ENCODE results near the gene DNAJC22.
"Not testable (repeated sequence)": the region's sequence is repeated elsewhere in the genome, so short reads cannot be mapped to it uniquely, and the experiment has no call there.

Gene DNAJC22

GRCh38 chr12:49346659-49347310 lies at the start of gene DNAJC22:
DNAJC22 (plus strand) TSS chr12:49346888; CDS start chr12:49348873, 1,985 bp downstream.
- Mint-ChIP-seq H3K4me1 (ENCODE audit: low read depth) (peaks cover 17% of the 10 kb centered on the region), H3K27me3 (ENCODE audit: low read depth) (peaks cover 76% of the 10 kb centered on the region)

GRCh38 chr12:49297695-49298060 lies 49.0 kb upstream of the DNAJC22 start:
- H3K27me3 Mint-ChIP-seq (ENCODE audit: low read depth) = peaks cover 57% of the 10 kb centered on the region
- no peak overlapping the region for H3K27ac Mint-ChIP-seq
- H3K4me3 Mint-ChIP-seq = peak overlapping the region; percentile 53
- no peaks in the 10 kb centered on the region for H3K36me3 Mint-ChIP-seq (ENCODE audit: low read depth)
- H3K4me1 Mint-ChIP-seq (ENCODE audit: low read depth) = peaks cover 20% of the 10 kb centered on the region
- H3K9me3 Mint-ChIP-seq = no peaks in the 10 kb centered on the region

More at GRCh38 chr12:49346659-49347310, at the start of gene DNAJC22:
- H3K4me3 Mint-ChIP-seq = peak within 1 kb of the TSS; percentile 81
- H3K36me3 Mint-ChIP-seq (ENCODE audit: low read depth) = peaks cover 2% of the 10 kb centered on the region
- no peaks in the 10 kb centered on the region for H3K9me3 Mint-ChIP-seq
- peak within 1 kb of the TSS; percentile 49 for H3K27ac Mint-ChIP-seq

GRCh38 chr12:49298160-49298559 lies 48.5 kb upstream of the DNAJC22 start:
- peaks cover 61% of the 10 kb centered on the region for H3K27me3 Mint-ChIP-seq (ENCODE audit: low read depth)
- H3K9me3 Mint-ChIP-seq = no peaks in the 10 kb centered on the region
- peaks cover 20% of the 10 kb centered on the region for H3K4me1 Mint-ChIP-seq (ENCODE audit: low read depth)
- peak overlapping the region; percentile 51 for H3K4me3 Mint-ChIP-seq
- H3K27ac Mint-ChIP-seq = no peak overlapping the region
- H3K36me3 Mint-ChIP-seq (ENCODE audit: low read depth) = no peaks in the 10 kb centered on the region

- peaks cover 18% of the 10 kb centered on the region for H3K4me1 Mint-ChIP-seq (ENCODE audit: low read depth)
- H3K4me3 Mint-ChIP-seq = no peak overlapping the region
- H3K27ac Mint-ChIP-seq = no peak overlapping the region
- H3K36me3 Mint-ChIP-seq (ENCODE audit: low read depth) = no peaks in the 10 kb centered on the region
- H3K9me3 Mint-ChIP-seq = no peaks in the 10 kb centered on the region
- H3K27me3 Mint-ChIP-seq (ENCODE audit: low read depth) = peaks cover 43% of the 10 kb centered on the region
Measured at GRCh38 chr12:49301760-49302159, 44.9 kb upstream of the DNAJC22 start.

GRCh38 chr12:49304161-49304560 lies 42.5 kb upstream of the DNAJC22 start:
- peaks cover 37% of the 10 kb centered on the region for H3K27me3 Mint-ChIP-seq (ENCODE audit: low read depth)
- no peak overlapping the region for H3K4me3 Mint-ChIP-seq
- H3K27ac Mint-ChIP-seq = no peak overlapping the region
- no peaks in the 10 kb centered on the region for H3K9me3 Mint-ChIP-seq
- H3K4me1 Mint-ChIP-seq (ENCODE audit: low read depth) = peaks cover 4% of the 10 kb centered on the region
- no peaks in the 10 kb centered on the region for H3K36me3 Mint-ChIP-seq (ENCODE audit: low read depth)

- Mint-ChIP-seq H3K27ac (no peak overlapping the region), H3K27me3 (ENCODE audit: low read depth) (peaks cover 44% of the 10 kb centered on the region), H3K4me3 (no peak overlapping the region), H3K36me3 (ENCODE audit: low read depth) (no peaks in the 10 kb centered on the region), H3K4me1 (ENCODE audit: low read depth) (peaks cover 4% of the 10 kb centered on the region), H3K9me3 (no peaks in the 10 kb centered on the region)
Measured at GRCh38 chr12:49305762-49306510, 40.8 kb upstream of the DNAJC22 start.

GRCh38 chr12:49309386-49309785 lies 37.3 kb upstream of the DNAJC22 start:
- no peak overlapping the region for H3K4me3 Mint-ChIP-seq
- peaks cover 35% of the 10 kb centered on the region for H3K27me3 Mint-ChIP-seq (ENCODE audit: low read depth)
- H3K36me3 Mint-ChIP-seq (ENCODE audit: low read depth) = no peaks in the 10 kb centered on the region
- H3K9me3 Mint-ChIP-seq = no peaks in the 10 kb centered on the region
- no peak overlapping the region for H3K27ac Mint-ChIP-seq
- H3K4me1 Mint-ChIP-seq (ENCODE audit: low read depth) = no peaks in the 10 kb centered on the region

GRCh38 chr12:49310451-49311000 lies 36.2 kb upstream of the DNAJC22 start:
- H3K4me3 Mint-ChIP-seq; H3K9me3 Mint-ChIP-seq; H3K36me3 Mint-ChIP-seq (ENCODE audit: low read depth); H3K4me1 Mint-ChIP-seq (ENCODE audit: low read depth); H3K27ac Mint-ChIP-seq: not testable (repeated sequence)
- peaks cover 31% of the 10 kb centered on the region for H3K27me3 Mint-ChIP-seq (ENCODE audit: low read depth)

- Mint-ChIP-seq H3K27me3 (ENCODE audit: low read depth) (peaks cover 12% of the 10 kb centered on the region), H3K27ac (no peak overlapping the region), H3K4me3 (no peak overlapping the region), H3K4me1 (ENCODE audit: low read depth) (no peaks in the 10 kb centered on the region), H3K9me3 (no peaks in the 10 kb centered on the region), H3K36me3 (ENCODE audit: low read depth) (no peaks in the 10 kb centered on the region)
Measured at GRCh38 chr12:49314811-49315210, 31.9 kb upstream of the DNAJC22 start.

- not testable (repeated sequence) for H3K4me3 Mint-ChIP-seq; H3K36me3 Mint-ChIP-seq (ENCODE audit: low read depth); H3K27ac Mint-ChIP-seq; H3K27me3 Mint-ChIP-seq (ENCODE audit: low read depth); H3K9me3 Mint-ChIP-seq
- peaks cover 11% of the 10 kb centered on the region for H3K4me1 Mint-ChIP-seq (ENCODE audit: low read depth)
Measured at GRCh38 chr12:49317118-49317517, 29.6 kb upstream of the DNAJC22 start.

GRCh38 chr12:49320411-49321103 lies 26.1 kb upstream of the DNAJC22 start:
- Mint-ChIP-seq H3K27ac (peak overlapping the region; percentile 44), H3K4me3 (peak overlapping the region; percentile 45), H3K4me1 (ENCODE audit: low read depth) (peaks cover 25% of the 10 kb centered on the region)
- H3K9me3 Mint-ChIP-seq; H3K36me3 Mint-ChIP-seq (ENCODE audit: low read depth); H3K27me3 Mint-ChIP-seq (ENCODE audit: low read depth): not testable (repeated sequence)

- Mint-ChIP-seq H3K4me1 (ENCODE audit: low read depth) (peaks cover 28% of the 10 kb centered on the region), H3K27me3 (ENCODE audit: low read depth) (peaks cover 3% of the 10 kb centered on the region), H3K9me3 (no peaks in the 10 kb centered on the region), H3K4me3 (peak overlapping the region; percentile 94), H3K27ac (peak overlapping the region; percentile 87), H3K36me3 (ENCODE audit: low read depth) (peaks cover 6% of the 10 kb centered on the region)
Measured at GRCh38 chr12:49322367-49322707, 24.4 kb upstream of the DNAJC22 start.

GRCh38 chr12:49322708-49323523 lies 23.8 kb upstream of the DNAJC22 start, which contains the start of gene TROAP:
TROAP (plus strand) TSS chr12:49323255; CDS start chr12:49323609, 354 bp downstream.
- Mint-ChIP-seq H3K27ac (peak within 1 kb of the TSS; percentile 87), H3K27me3 (ENCODE audit: low read depth) (peaks cover 3% of the 10 kb centered on the region), H3K4me1 (ENCODE audit: low read depth) (peaks cover 28% of the 10 kb centered on the region), H3K36me3 (ENCODE audit: low read depth) (peaks cover 10% of the 10 kb centered on the region), H3K9me3 (no peaks in the 10 kb centered on the region), H3K4me3 (peak within 1 kb of the TSS; percentile 94)

GRCh38 chr12:49323524-49324097 lies 23.1 kb upstream of the DNAJC22 start:
- Mint-ChIP-seq H3K27ac (peak overlapping the region; percentile 87), H3K4me3 (peak overlapping the region; percentile 94), H3K9me3 (no peaks in the 10 kb centered on the region), H3K4me1 (ENCODE audit: low read depth) (peaks cover 28% of the 10 kb centered on the region), H3K27me3 (ENCODE audit: low read depth) (no peaks in the 10 kb centered on the region), H3K36me3 (ENCODE audit: low read depth) (peaks cover 11% of the 10 kb centered on the region)

All from T-helper 1 cell treated with Interleukin-12 subunit alpha and Interleukin-12 subunit beta and Interleukin-4 antibody, amounts not matched to agents 30 μg/mL and 1 μg/mL, for 36 hours (primary cell).